Naive thymus-derived CD4-positive, alpha-beta T cell (primary cell): ENCODE measurements around the gene GAK. TPM values are rescaled to one million over a fixed set of nuclear protein-coding genes. Genes with fewer than 3 reads are reported as not detected.

Experiments used
- ATAC-seq: fragments of 150-1000 bp; cut with Tn5 transposase; 2 replicates; pipeline ENCODE4 v1.10.0; 2021; ENCODE audit warnings: mild to moderate bottlenecking, moderate library complexity
- CTCF ChIA-PET: fragments of 350-600 bp; sonication (Branson Sonifier 250); formaldehyde crosslinking; loops from one replicate; lab custom pipeline; 2021; ENCODE audit warnings: antibody characterized with exemption; lab: Charles Lee
- POLR2A ChIA-PET: fragments of 350-600 bp; sonication (Branson Sonifier 250); formaldehyde crosslinking; loops from one replicate; lab custom pipeline; 2021; ENCODE audit warnings: antibody characterized with exemption, inconsistent platforms; lab: Charles Lee
- DNase-seq, 9 donors: peaks; one replicate each; pipeline versions ENCODE4 v3.0.0 to v3.0.0-alpha.2; 2020 to 2022; ENCODE audit warnings: mixed read lengths in 1 of 9
- H3K27ac ChIP-seq: one replicate; pipeline ENCODE4 v1.7.0; 2013; ENCODE audit warnings: mild to moderate bottlenecking, low read depth, low read length, moderate library complexity
- H3K27me3 ChIP-seq, 2 donors: one replicate each; pipeline ENCODE4 v1.7.0; 2013; ENCODE audit warnings: low read length in 2 of 2, mild to moderate bottlenecking in 2 of 2, moderate library complexity in 2 of 2; ENCODE audit not compliant: control insufficient read depth in 2 of 2, insufficient read depth in 2 of 2
- H3K36me3 ChIP-seq, 3 experiments: 1 replicate in 2 of 3; 2 replicates in 1 of 3; pipeline ENCODE4 v1.7.0; 2013; ENCODE audit warnings: low read length in 3 of 3, mild to moderate bottlenecking in 3 of 3, moderate library complexity in 1 of 3; ENCODE audit not compliant: insufficient read depth in 3 of 3, control insufficient read depth in 2 of 3
- H3K4me1 ChIP-seq, 2 donors: one replicate each; pipeline ENCODE4 v1.7.0; 2013; ENCODE audit warnings: low read length in 2 of 2, mild to moderate bottlenecking in 2 of 2, moderate library complexity in 1 of 2; ENCODE audit not compliant: control insufficient read depth in 2 of 2, insufficient read depth in 2 of 2
- H3K4me3 ChIP-seq: 2 replicates; pipeline ENCODE4 v1.7.0; 2013; ENCODE audit warnings: mild to moderate bottlenecking, low read length
- H3K9me3 ChIP-seq, 3 experiments: 1 replicate in 2 of 3; 2 replicates in 1 of 3; pipeline ENCODE4 v1.7.0; 2013; ENCODE audit warnings: low read length in 3 of 3; ENCODE audit not compliant: control insufficient read depth in 2 of 3
- H3K27ac Mint-ChIP-seq, 9 donors: one replicate each; pipeline ENCODE4 v1.8.0; 2020 to 2022; ENCODE audit warnings: mixed read lengths in 9 of 9, mild to moderate bottlenecking in 8 of 9, moderate library complexity in 5 of 9, inconsistent platforms in 2 of 9
- H3K27me3 Mint-ChIP-seq, 5 donors: one replicate each; pipeline ENCODE4 v1.8.0; 2021 to 2022; ENCODE audit warnings: mixed read lengths in 5 of 5, mild to moderate bottlenecking in 1 of 5
- H3K36me3 Mint-ChIP-seq, 5 donors: one replicate each; pipeline ENCODE4 v1.8.0; 2020 to 2022; ENCODE audit warnings: mixed read lengths in 5 of 5, mild to moderate bottlenecking in 3 of 5, inconsistent platforms in 1 of 5
- H3K4me1 Mint-ChIP-seq, 7 donors: one replicate each; pipeline ENCODE4 v1.8.0; 2020 to 2022; ENCODE audit warnings: mixed read lengths in 7 of 7, mild to moderate bottlenecking in 3 of 7, inconsistent platforms in 1 of 7
- H3K4me3 Mint-ChIP-seq, 10 donors: one replicate each; pipeline ENCODE4 v1.8.0; 2020 to 2022; ENCODE audit warnings: mild to moderate bottlenecking in 10 of 10, mixed read lengths in 10 of 10, moderate library complexity in 6 of 10, inconsistent platforms in 2 of 10
- H3K9me3 Mint-ChIP-seq, 11 donors: one replicate each; pipeline ENCODE4 v1.8.0; 2020 to 2022; ENCODE audit warnings: mixed read lengths in 11 of 11, mild to moderate bottlenecking in 4 of 11, inconsistent platforms in 1 of 11, moderate library complexity in 1 of 11
- intact Hi-C, 2 donors: fragments of 100-400 bp; cut with micrococcal nuclease; formaldehyde crosslinking; loops; one replicate each; pipeline ENCODE4 v1.15.1; 2023
- polyA plus RNA-seq, 2 donors: library from polyadenylated mRNA; unstranded; fragments of 300-500 nt; fragmentation: Illumina TruSeq; gene quantifications; one replicate each; pipeline ENCODE4 v1.2.3, GENCODE V29; 2021
- total RNA-seq, 6 experiments: library from RNA in 5 of 6; stranded (reverse) in 5 of 6; gene quantifications; 1 replicate in 5 of 6; 2 replicates in 1 of 6; pipeline ENCODE4 v1.2.3 and lab custom pipeline; 2021 to 2026

Gene GAK
- total and polyA plus RNA-seq, 7 experiments from 2014 or later: 34.0 to 206 (median 170) TPM

- POLR2A ChIA-PET: no interaction called here
- no peak for DNase-seq
Observed at GRCh38 chr4:881709-882108, 50.4 kb downstream of the GAK start.

GRCh38 chr4:880684-881405, 51.3 kb downstream of the GAK start:
- H3K9me3 Mint-ChIP-seq: peaks cover 0 to 3% (median 0%) of the 10 kb centered on the region in 11 donors
- no peak for DNase-seq
- peak overlapping the region in 6 of 10 donors; percentile 13 to 89 (median 59) for H3K4me3 Mint-ChIP-seq
- H3K27ac Mint-ChIP-seq: peak overlapping the region in 8 of 9 donors; percentile 88 to 99 (median 94)
- no peaks in the 10 kb centered on the region for H3K9me3 ChIP-seq
- no peaks in the 10 kb centered on the region for H3K27me3 Mint-ChIP-seq
- H3K36me3 ChIP-seq: peaks cover 0 to 63% (median 10%) of the 10 kb centered on the region in 3 experiments
- ChIA-PET CTCF (no interaction called here), POLR2A (no interaction called here)
- intact Hi-C loops: no loop called here
- peaks cover 20 to 30% (median 27%) of the 10 kb centered on the region in 7 donors for H3K4me1 Mint-ChIP-seq
- no peak overlapping the region for H3K4me3 ChIP-seq
- H3K27ac ChIP-seq: no peak overlapping the region
- peaks cover 15 to 21% of the 10 kb centered on the region in 2 donors for H3K4me1 ChIP-seq
- no peaks in the 10 kb centered on the region for H3K27me3 ChIP-seq
- no peak for ATAC-seq
- peaks cover 4 to 32% (median 5%) of the 10 kb centered on the region in 5 donors for H3K36me3 Mint-ChIP-seq

More at GRCh38 chr4:881709-882108, 50.4 kb downstream of the GAK start:
- Mint-ChIP-seq H3K27ac (peak overlapping the region in 1 of 9 donors; percentile 8), H3K36me3 (peaks cover 4 to 25% (median 5%) of the 10 kb centered on the region in 5 donors), H3K4me3 (no peak overlapping the region), H3K27me3 (no peaks in the 10 kb centered on the region), H3K9me3 (peaks cover 0 to 3% (median 0%) of the 10 kb centered on the region in 11 donors), H3K4me1 (peaks cover 20 to 30% (median 27%) of the 10 kb centered on the region in 7 donors)
- Histone ChIP-seq H3K4me1 (peaks cover 15 to 21% of the 10 kb centered on the region in 2 donors), H3K36me3 (peaks cover 0 to 63% (median 3%) of the 10 kb centered on the region in 3 experiments), H3K4me3 (no peak overlapping the region), H3K27me3 (no peaks in the 10 kb centered on the region), H3K9me3 (no peaks in the 10 kb centered on the region), H3K27ac (no peak overlapping the region)
- CTCF ChIA-PET: no interaction called here
- no peak for ATAC-seq
- intact Hi-C loops: no loop called here

GRCh38 chr4:879729-880077, 52.4 kb downstream of the GAK start:
- ATAC-seq: peak; percentile 65
- peak overlapping the region; percentile 64 for H3K27ac ChIP-seq
- DNase-seq: peak in 5 of 9 donors; percentile 25 to 70 (median 31)
- Mint-ChIP-seq H3K36me3 (peaks cover 8 to 38% (median 10%) of the 10 kb centered on the region in 5 donors), H3K9me3 (peaks cover 0 to 3% (median 0%) of the 10 kb centered on the region in 11 donors), H3K27me3 (no peaks in the 10 kb centered on the region), H3K4me3 (peak overlapping the region; percentile 51 to 89 (median 78)), H3K4me1 (peaks cover 20 to 33% (median 28%) of the 10 kb centered on the region in 7 donors), H3K27ac (peak overlapping the region; percentile 88 to 99 (median 94))
- no peaks in the 10 kb centered on the region for H3K27me3 ChIP-seq
- ChIA-PET CTCF (no interaction called here), POLR2A (interaction anchor here (0.7 kb wide), 1 partner anchor 1973 kb away, joined by 3 read pairs; no protein-coding TSS in a partner anchor)
- intact Hi-C loops: loop anchor here (1.0 to 5.0 kb wide), 5 partner anchors 53 to 108 kb away; partner anchors contain the start of genes GAK (in 2 of the 2), IDUA (in 2 of the 2), TMEM175 (in 2 of the 2) and DGKQ (in 1 of the 2)
- peaks cover 15 to 21% of the 10 kb centered on the region in 2 donors for H3K4me1 ChIP-seq
- peaks cover 0 to 68% (median 15%) of the 10 kb centered on the region in 3 experiments for H3K36me3 ChIP-seq
- no peaks in the 10 kb centered on the region for H3K9me3 ChIP-seq
- peak overlapping the region; percentile 17 for H3K4me3 ChIP-seq

- Mint-ChIP-seq H3K4me1 (peaks cover 20 to 35% (median 28%) of the 10 kb centered on the region in 7 donors), H3K27me3 (no peaks in the 10 kb centered on the region), H3K36me3 (peaks cover 9 to 41% (median 14%) of the 10 kb centered on the region in 5 donors), H3K27ac (peak overlapping the region; percentile 88 to 99 (median 94)), H3K4me3 (peak overlapping the region; percentile 22 to 89 (median 78)), H3K9me3 (peaks cover 0 to 3% (median 0%) of the 10 kb centered on the region in 11 donors)
- Histone ChIP-seq H3K4me1 (peaks cover 15 to 21% of the 10 kb centered on the region in 2 donors), H3K27me3 (no peaks in the 10 kb centered on the region), H3K4me3 (peak overlapping the region; percentile 17), H3K27ac (peak overlapping the region; percentile 64), H3K36me3 (peaks cover 0 to 68% (median 15%) of the 10 kb centered on the region in 3 experiments), H3K9me3 (no peaks in the 10 kb centered on the region)
- peak; percentile 66 for ATAC-seq
- ChIA-PET CTCF (interaction anchor here (1.4 kb wide), 1 partner anchor 137 kb away, joined by 4 read pairs; no protein-coding TSS in a partner anchor), POLR2A (no interaction called here)
- intact Hi-C loops: loop anchor here (1.0 to 5.0 kb wide), 5 partner anchors 53 to 108 kb away; partner anchors contain the start of genes GAK (in 2 of the 2), IDUA (in 2 of the 2), TMEM175 (in 2 of the 2) and DGKQ (in 1 of the 2)
- peak in 7 of 9 donors; percentile 11 to 64 (median 46) for DNase-seq
Observed at GRCh38 chr4:878796-879728, 53.1 kb downstream of the GAK start.

- POLR2A ChIA-PET: no interaction called here
- peak overlapping the region in 1 of 9 donors; percentile 28 for H3K27ac Mint-ChIP-seq
Observed at GRCh38 chr4:877502-877901, 54.6 kb downstream of the GAK start.

More at GRCh38 chr4:877502-877901, 54.6 kb downstream of the GAK start:
- intact Hi-C loops: loop anchor here in 1 of 2 donors (5.0 kb wide), 1 partner anchor 95 kb away; no protein-coding TSS in a partner anchor
- Histone ChIP-seq H3K36me3 (peaks cover 0 to 68% (median 15%) of the 10 kb centered on the region in 3 experiments), H3K4me1 (peaks cover 15 to 21% of the 10 kb centered on the region in 2 donors), H3K27me3 (no peaks in the 10 kb centered on the region), H3K9me3 (no peaks in the 10 kb centered on the region), H3K27ac (no peak overlapping the region), H3K4me3 (no peak overlapping the region)
- no peak for DNase-seq
- Mint-ChIP-seq H3K4me3 (no peak overlapping the region), H3K27me3 (no peaks in the 10 kb centered on the region), H3K9me3 (peaks cover 0 to 3% (median 0%) of the 10 kb centered on the region in 11 donors), H3K36me3 (peaks cover 9 to 50% (median 21%) of the 10 kb centered on the region in 5 donors), H3K4me1 (peaks cover 22 to 35% (median 28%) of the 10 kb centered on the region in 7 donors)
- CTCF ChIA-PET: no interaction called here
- no peak for ATAC-seq
